Endothelial cell (in vitro differentiated cells): ENCODE measurements around the gene TAC1. TPM values are rescaled to one million over a fixed set of nuclear protein-coding genes. Genes with fewer than 3 reads are reported as not detected.
"Not testable (repeated sequence)": the region's sequence is repeated elsewhere in the genome, so short reads cannot be mapped to it uniquely, and the experiment has no call there.

ENCODE experiments used
- DNase-seq: peaks from one replicate; pipeline ENCODE4 v3.0.0; 2021; ENCODE audit warnings: low spot score
- H3K27ac Mint-ChIP-seq: one replicate; pipeline ENCODE4 v1.8.0; 2021; ENCODE audit warnings: mixed read lengths, inconsistent platforms; ENCODE audit not compliant: unreplicated experiment
- H3K27me3 Mint-ChIP-seq: one replicate; pipeline ENCODE4 v1.8.0; 2021; ENCODE audit warnings: mild to moderate bottlenecking, moderate library complexity, mixed read lengths, inconsistent platforms; ENCODE audit not compliant: unreplicated experiment
- H3K36me3 Mint-ChIP-seq: one replicate; pipeline ENCODE4 v1.8.0; 2021; ENCODE audit warnings: mild to moderate bottlenecking, low read depth, mixed read lengths, inconsistent platforms; ENCODE audit not compliant: unreplicated experiment
- H3K4me1 Mint-ChIP-seq: one replicate; pipeline ENCODE4 v1.8.0; 2021; ENCODE audit warnings: mild to moderate bottlenecking, mixed read lengths, inconsistent platforms; ENCODE audit not compliant: unreplicated experiment
- H3K4me3 Mint-ChIP-seq: one replicate; pipeline ENCODE4 v1.8.0; 2021; ENCODE audit warnings: mild to moderate bottlenecking, mixed read lengths, inconsistent platforms; ENCODE audit not compliant: unreplicated experiment
- H3K9me3 Mint-ChIP-seq: one replicate; pipeline ENCODE4 v1.8.0; 2021; ENCODE audit warnings: mixed read lengths, inconsistent platforms; ENCODE audit not compliant: unreplicated experiment
- CTCF ChIP-seq: fragments of 200-600 bp; sonication (generic); IDR thresholded peaks from one replicate; pipeline ENCODE4 v1.5.0; 2021; ENCODE audit warnings: antibody characterized with exemption; ENCODE audit not compliant: unreplicated experiment
- total RNA-seq: library from RNA; stranded (reverse); fragmentation: NEBNext Ultra II Directional; extraction: Animal tissue kit (Norgen Biotek cat#: 25700); gene quantifications from one replicate; pipeline ENCODE4 v1.2.1, GENCODE V29; 2021; ENCODE audit not compliant: unreplicated experiment

The TAC1 gene
- total RNA-seq, 1 donor from 2014 or later = 9.1 TPM

DNA sequence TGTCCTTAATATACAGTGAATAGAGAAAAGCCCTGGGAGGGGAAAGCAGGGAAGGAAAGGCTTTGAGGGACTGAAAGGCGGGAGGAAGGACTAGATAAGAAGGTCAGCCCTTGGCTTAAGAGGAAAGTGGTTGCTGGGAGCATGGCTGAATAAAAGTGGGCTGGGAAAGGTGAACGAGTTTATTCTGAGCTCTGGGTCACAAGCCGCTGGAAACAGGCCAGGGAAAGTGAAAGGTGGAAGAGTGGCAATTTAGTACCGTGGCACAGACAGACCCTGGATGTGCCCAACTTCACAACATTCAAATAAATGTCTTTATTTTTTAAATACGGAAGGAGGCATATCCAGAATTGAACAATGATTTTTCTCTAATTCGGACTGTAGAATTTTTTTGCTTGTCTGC lies 39.7 kb downstream of the TAC1 start:
- no peaks in the 10 kb centered on the region for H3K4me1 Mint-ChIP-seq
- H3K27ac Mint-ChIP-seq = no peak overlapping the region
- no peak for DNase-seq
- H3K9me3 Mint-ChIP-seq = no peaks in the 10 kb centered on the region
- H3K36me3 Mint-ChIP-seq = no peaks in the 10 kb centered on the region
- TF ChIP-seq CTCF = no peak
- no peaks in the 10 kb centered on the region for H3K27me3 Mint-ChIP-seq
- H3K4me3 Mint-ChIP-seq = no peak overlapping the region

DNA sequence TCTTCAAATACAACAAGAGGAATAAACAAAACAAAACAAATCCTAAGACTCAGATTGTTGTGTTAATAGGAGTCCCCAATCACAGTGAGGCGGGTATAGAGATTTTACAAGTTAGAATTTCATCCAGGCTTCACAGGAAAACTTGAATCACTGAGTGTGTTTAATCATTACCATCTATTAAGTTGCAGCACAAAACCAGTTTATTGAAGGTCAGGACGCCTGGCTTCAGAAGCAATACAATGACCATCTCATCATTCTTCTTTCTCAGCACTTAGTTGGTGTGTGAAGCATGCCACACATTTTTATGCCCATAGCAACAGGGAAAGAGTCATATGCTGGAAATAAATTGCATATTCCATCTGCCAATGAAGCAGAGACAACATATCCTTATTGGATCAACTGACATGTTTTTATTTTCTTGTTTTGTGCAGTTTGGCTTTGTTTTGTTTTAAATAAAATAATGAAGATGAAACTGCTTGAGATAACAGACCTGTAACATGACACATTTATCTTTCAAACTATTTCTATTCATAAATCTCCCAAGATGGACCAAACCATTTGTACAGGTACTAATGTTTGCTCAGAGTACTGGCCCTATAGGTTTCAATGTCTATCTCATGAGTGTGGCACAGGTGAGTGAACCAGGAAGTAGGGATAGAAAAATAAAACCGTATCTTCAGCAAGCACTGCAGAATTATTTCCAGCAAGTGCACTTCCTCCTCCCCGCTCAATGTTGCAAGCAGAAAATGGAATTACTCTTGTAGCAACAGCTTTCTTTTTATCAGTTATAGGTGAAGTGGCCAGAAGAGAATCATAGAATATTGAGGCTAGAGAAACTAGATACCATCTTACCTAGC lies 40.4 kb downstream of the TAC1 start:
- no peaks in the 10 kb centered on the region for H3K27me3 Mint-ChIP-seq
- no peak for TF ChIP-seq CTCF
- H3K4me1 Mint-ChIP-seq = no peaks in the 10 kb centered on the region
- no peak overlapping the region for H3K4me3 Mint-ChIP-seq
- DNase-seq = no peak
- H3K27ac Mint-ChIP-seq = no peak overlapping the region
- H3K9me3 Mint-ChIP-seq = no peaks in the 10 kb centered on the region
- H3K36me3 Mint-ChIP-seq = no peaks in the 10 kb centered on the region

DNA sequence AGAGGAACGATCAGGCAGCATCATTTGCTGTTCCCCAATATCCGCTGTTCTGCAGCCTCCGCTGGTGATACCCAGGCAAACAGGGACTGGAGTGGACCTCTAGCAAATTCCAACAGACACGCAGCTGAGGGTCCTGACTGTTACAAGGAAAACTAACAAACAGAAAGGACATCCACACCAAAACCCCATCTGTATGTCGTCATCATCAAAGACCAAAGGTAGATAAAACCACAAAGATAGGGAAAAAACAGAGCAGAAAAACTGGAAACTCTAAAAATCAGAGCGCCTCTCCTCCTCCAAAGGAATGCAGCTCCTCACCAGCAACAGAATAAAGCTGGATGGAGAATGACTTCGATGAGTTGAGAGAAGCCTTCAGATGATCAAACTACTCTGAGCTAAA lies 54.5 kb downstream of the TAC1 start:
- not testable (repeated sequence) for H3K36me3 Mint-ChIP-seq, H3K27ac Mint-ChIP-seq, H3K4me3 Mint-ChIP-seq, H3K9me3 Mint-ChIP-seq, H3K4me1 Mint-ChIP-seq, DNase-seq, H3K27me3 Mint-ChIP-seq

Other genes with a start within 250 kb of the TAC1 start
- gene ASNS, start 140.3 kb downstream of the TAC1 start, total RNA-seq = 7.1 TPM